ENCODE data around the gene ARHGEF4. TPM values are rescaled to one million over a fixed set of nuclear protein-coding genes. Genes with fewer than 3 reads are reported as not detected.

ARHGEF4 gene
- total and polyA plus RNA-seq, 2 experiments from 2014 or later: 4.6 to 16.6 TPM

- Histone ChIP-seq H3K4me3 (no peak overlapping the region), H2AFZ (no peak overlapping the region), H3K27me3 (ENCODE audit: insufficient read depth) (no peaks in the 10 kb centered on the region), H3K79me2 (replicated peaks; ENCODE audit: insufficient read depth) (no peaks in the 10 kb centered on the region), H3F3A (replicated peaks; ENCODE audit: low read depth) (no peaks in the 10 kb centered on the region), H4K20me1 (replicated peaks; ENCODE audit: insufficient read depth) (no peaks in the 10 kb centered on the region; the same call in 1 of the 2 replicates), H3K27ac (ENCODE audit: low read depth) (no peak overlapping the region), H3K36me3 (ENCODE audit: insufficient read depth) (no peaks in the 10 kb centered on the region), H3K4me1 (ENCODE audit: insufficient read depth) (no peaks in the 10 kb centered on the region), H3K9me2 (ENCODE audit: insufficient read depth) (no peaks in the 10 kb centered on the region), H3K4me2 (no peak overlapping the region)
- Mint-ChIP-seq H3K4me1 (no peaks in the 10 kb centered on the region; the same call in 2 of the 3 replicates), H3K4me3 (no peak overlapping the region), H3K27ac (no peak overlapping the region), H3K9me3 (no peaks in the 10 kb centered on the region), H3K27me3 (ENCODE audit: insufficient read depth, low read depth, poor library complexity) (peaks cover 2% of the 10 kb centered on the region), H3K36me3 (ENCODE audit: low read depth) (no peaks in the 10 kb centered on the region; the same call in 2 of the 3 replicates)
- no peak for TF ChIP-seq ZNF114 (CRISPR knock-in tag; IDR thresholded peaks at IDR 0.05)
- TF ChIP-seq ZNF331 (CRISPR knock-in tag; IDR thresholded peaks at IDR 0.05; ENCODE audit: low read depth): no peak
- no peak for TF ChIP-seq EZH2 (IDR thresholded peaks at IDR 0.05; ENCODE audit: low read depth, unreplicated experiment)
- TF ChIP-seq ZNF462 (CRISPR knock-in tag; IDR thresholded peaks at IDR 0.05): no peak
- no peak for TF ChIP-seq POLR2AphosphoS5 (IDR thresholded peaks at IDR 0.05; ENCODE audit: low read depth)
- TF ChIP-seq REST (IDR thresholded peaks at IDR 0.05; ENCODE audit: unreplicated experiment): no peak
- no peak for TF ChIP-seq EZH2phosphoT487 (IDR thresholded peaks at IDR 0.05; ENCODE audit: unreplicated experiment)
- TF ChIP-seq CREB1 (CRISPR knock-in tag; IDR thresholded peaks at IDR 0.05; ENCODE audit: low read depth): no peak
- TF ChIP-seq JUNB (IDR thresholded peaks at IDR 0.05; ENCODE audit: unreplicated experiment): no peak
- no peak for TF ChIP-seq NANOG (IDR thresholded peaks at IDR 0.05; ENCODE audit: borderline replicate concordance)
- TF ChIP-seq CTCF (conservative IDR thresholded peaks at IDR 0.05; ENCODE audit: low read depth in 2 of 2): no peak
- no peak for TF ChIP-seq ETS1 (IDR thresholded peaks at IDR 0.05)
- no peak for TF ChIP-seq STAT1 (IDR thresholded peaks at IDR 0.05; ENCODE audit: unreplicated experiment)
- ATAC-seq (no peak), DNase-seq (ENCODE audit: low spot score) (no peak)
These were observed 160.0 kb downstream of the ARHGEF4 start for GRCh38 chr2:130996691-130997090.

Data from GM23338 (cell line).